Measurements from ENCODE around the gene HELZ.

Gene HELZ

DNA sequence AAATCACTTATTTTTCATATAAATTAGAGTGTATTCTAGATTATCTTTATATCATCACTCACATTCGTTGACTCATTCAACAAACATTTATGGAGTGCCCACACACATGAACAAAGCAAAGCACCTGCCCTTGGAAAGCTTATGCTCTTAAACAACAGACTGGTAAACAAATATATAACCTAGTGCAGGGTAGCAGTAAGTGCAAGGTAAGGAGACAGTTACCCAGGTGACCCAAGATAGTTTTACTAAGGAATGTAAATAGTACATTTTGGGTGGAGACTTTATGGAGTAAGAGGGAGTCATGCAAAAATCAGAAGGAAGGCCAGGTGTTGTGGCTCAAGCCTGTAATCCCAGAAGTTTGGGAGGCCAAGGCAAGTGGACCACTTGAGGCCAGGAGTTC lies 40.4 kb upstream of the HELZ start:
- TF ChIP-seq, protein P1, sequence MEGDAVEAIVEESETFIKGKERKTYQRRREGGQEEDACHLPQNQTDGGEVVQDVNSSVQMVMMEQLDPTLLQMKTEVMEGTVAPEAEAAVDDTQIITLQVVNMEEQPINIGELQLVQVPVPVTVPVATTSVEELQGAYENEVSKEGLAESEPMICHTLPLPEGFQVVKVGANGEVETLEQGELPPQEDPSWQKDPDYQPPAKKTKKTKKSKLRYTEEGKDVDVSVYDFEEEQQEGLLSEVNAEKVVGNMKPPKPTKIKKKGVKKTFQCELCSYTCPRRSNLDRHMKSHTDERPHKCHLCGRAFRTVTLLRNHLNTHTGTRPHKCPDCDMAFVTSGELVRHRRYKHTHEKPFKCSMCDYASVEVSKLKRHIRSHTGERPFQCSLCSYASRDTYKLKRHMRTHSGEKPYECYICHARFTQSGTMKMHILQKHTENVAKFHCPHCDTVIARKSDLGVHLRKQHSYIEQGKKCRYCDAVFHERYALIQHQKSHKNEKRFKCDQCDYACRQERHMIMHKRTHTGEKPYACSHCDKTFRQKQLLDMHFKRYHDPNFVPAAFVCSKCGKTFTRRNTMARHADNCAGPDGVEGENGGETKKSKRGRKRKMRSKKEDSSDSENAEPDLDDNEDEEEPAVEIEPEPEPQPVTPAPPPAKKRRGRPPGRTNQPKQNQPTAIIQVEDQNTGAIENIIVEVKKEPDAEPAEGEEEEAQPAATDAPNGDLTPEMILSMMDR (conservative IDR thresholded peaks at IDR 0.05; ENCODE audit: low read depth, low read length): no peak

DNA sequence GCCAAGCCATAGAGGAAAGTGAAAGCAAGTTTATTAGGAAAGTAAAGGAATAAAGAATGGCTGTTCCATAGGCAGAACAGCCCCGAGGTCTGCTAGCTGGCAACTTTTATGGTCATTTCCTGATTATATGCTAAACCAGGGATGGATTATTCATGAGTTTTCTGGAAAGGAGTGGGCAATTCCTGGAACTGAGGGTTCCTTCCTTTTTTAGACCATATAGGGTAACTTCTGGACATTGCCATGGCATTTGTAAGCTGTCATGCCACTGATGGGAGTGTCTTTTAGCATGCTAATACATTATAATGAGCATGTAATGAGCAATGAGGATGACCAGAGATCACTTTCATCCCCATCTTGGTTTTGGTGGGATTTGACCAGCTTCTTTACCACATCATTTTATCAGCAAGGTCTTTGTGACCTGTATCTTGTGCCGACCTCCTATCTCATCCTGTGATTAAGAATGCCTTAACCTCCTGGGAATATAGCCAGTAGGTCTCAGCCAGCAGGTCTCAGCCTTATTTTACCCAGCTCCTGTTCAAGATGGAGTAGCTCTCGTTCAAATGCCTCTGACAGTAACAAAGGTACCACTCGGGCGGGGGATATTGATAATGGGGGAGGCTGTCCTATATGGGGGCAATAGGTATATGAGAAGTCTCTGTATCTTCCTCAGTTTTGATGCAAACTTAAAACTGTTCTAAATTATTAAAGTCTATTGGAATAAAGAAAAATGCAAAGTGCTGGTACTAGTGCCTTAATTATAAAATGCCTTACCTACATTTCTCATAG lies 38.9 kb upstream of the HELZ start:
- no peak for DNase-seq (ENCODE audit: low read depth)
- no peak overlapping the region for H3K4me3 ChIP-seq (ENCODE audit: low read length)
- TF ChIP-seq, protein P1 (conservative IDR thresholded peaks at IDR 0.05; ENCODE audit: low read depth, low read length): no peak

More for the DNA sequence above, 40.4 kb upstream of the HELZ start:
- H3K4me3 ChIP-seq (ENCODE audit: low read length): no peak overlapping the region
- no peak for DNase-seq (ENCODE audit: low read depth)

DNA sequence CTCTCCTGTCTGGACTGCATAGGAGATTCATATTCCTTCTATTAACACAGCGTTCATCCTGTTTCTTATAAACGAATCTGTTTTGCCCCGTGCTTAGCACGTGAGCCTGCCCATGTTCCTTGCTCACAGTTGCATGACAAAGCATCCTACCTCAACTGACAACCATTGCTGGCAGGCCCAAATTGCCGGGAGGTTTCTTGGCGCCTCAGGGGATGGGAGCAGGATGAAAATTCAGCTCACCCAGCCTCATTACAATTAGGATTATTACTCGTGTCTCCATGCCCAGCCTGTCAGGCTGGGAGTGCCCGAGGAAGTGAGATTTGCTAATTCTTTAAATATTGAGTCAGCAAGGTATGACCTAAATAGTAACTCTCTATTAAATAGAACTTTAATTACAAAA lies 36.7 kb upstream of the HELZ start:
- TF ChIP-seq, protein P1 (conservative IDR thresholded peaks at IDR 0.05; ENCODE audit: low read depth, low read length): no peak
- H3K4me3 ChIP-seq (ENCODE audit: low read length): no peak overlapping the region
- no peak for DNase-seq (ENCODE audit: low read depth)

DNA sequence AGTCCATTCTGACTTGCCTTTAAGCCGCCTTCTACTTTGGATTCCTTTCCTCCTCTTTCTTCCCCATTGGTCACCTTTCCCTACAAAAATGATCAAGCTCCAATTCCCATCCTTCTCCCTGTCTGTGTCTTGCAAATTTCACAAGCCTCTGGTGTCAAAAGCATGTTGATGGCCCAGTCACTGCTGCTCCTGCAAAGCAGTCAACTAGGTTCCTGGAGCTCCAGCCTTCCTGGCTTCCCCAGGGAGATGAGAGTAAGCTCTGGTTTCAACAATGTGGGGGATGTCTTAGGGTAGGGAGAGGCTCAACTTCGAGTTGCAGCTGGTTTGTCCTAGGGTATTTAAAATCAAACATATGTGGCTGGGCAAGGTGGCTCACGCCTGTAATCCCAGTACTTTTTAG lies 36.1 kb upstream of the HELZ start:
- TF ChIP-seq, protein P1 (conservative IDR thresholded peaks at IDR 0.05; ENCODE audit: low read depth, low read length): no peak
- no peak for DNase-seq (ENCODE audit: low read depth)
- no peak overlapping the region for H3K4me3 ChIP-seq (ENCODE audit: low read length)

DNA sequence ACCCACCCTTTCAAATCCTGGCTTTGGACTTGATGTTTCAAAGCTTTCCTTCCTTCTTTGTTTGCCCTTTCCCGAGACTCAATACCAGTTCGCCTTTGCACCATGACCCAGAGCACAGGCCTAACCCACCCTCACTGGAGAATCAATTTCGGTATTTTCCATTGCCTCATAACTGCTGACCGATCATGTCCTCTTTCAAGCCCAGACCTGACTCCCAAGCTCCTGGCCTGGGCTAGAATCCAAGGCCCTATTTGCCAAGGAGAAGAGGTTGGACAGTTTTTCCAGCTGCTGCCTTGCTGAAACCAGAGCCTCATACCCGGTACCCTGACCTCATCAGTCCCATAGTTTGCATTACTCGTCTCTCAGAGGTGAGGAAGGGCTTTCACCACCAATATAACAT lies 35.3 kb upstream of the HELZ start:
- H3K4me3 ChIP-seq (ENCODE audit: low read length): no peak overlapping the region
- no peak for DNase-seq (ENCODE audit: low read depth)
- TF ChIP-seq, protein P1 (conservative IDR thresholded peaks at IDR 0.05; ENCODE audit: low read depth, low read length): no peak

- H3K4me3 ChIP-seq (ENCODE audit: low read length): no peak overlapping the region
- TF ChIP-seq, protein P1 (conservative IDR thresholded peaks at IDR 0.05; ENCODE audit: low read depth, low read length): no peak
- no peak for DNase-seq (ENCODE audit: low read depth)
Measured at GRCh38 chr17:67279115-67279514, 34.1 kb upstream of the HELZ start.

DNA sequence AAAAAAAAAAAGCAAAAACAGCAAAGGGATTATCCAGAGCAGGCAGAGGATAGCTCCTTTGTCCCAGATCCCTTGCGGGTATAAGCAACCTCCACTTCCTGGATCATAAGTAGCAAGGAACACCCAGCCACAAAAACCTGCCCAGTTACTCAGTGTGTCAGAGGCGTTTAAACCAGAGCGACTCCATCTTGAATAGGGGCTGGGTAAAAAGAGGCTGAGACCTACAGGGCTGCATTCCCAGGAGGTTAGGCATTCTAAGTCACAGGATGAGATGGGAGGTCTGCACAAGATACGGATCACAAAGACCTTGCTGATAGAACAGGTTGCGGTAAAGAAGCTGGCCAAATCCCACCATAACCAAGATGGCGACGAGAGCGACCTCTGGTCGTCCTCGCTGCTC lies 33.4 kb upstream of the HELZ start:
- no peak overlapping the region for H3K4me3 ChIP-seq (ENCODE audit: low read length)
- no peak for DNase-seq (ENCODE audit: low read depth)
- TF ChIP-seq, protein P1 (conservative IDR thresholded peaks at IDR 0.05; ENCODE audit: low read depth, low read length): no peak
